Neural cell (in vitro differentiated cells): ENCODE data around the gene CCDC136. TPM values are rescaled to one million over a fixed set of nuclear protein-coding genes. Genes with fewer than 3 reads are reported as not detected.

ENCODE experiments used
- H2AFZ ChIP-seq: fragments of 200-600, 300-800 bp; sonication (generic), shearing (Covaris generic); 2 replicates; pipeline ENCODE4 v1.6.0; 2014; ENCODE audit warnings: low read depth, mild to moderate bottlenecking, antibody characterized with exemption, low read length, moderate library complexity
- H3F3A ChIP-seq: fragments of 200-600 bp; shearing (Covaris generic); 2 replicates; pipeline ENCODE4 v1.6.1; 2016; ENCODE audit warnings: mild to moderate bottlenecking, moderate library complexity, mixed read lengths, antibody characterized with exemption, low read length; ENCODE audit not compliant: insufficient read depth, poor library complexity, severe bottlenecking
- H3K27ac ChIP-seq: fragments of 200-600, 300-800 bp; sonication (generic), shearing (Covaris generic); 2 replicates; pipeline ENCODE4 v1.5.1; 2014; ENCODE audit warnings: mild to moderate bottlenecking, low read length, moderate library complexity
- H3K27me3 ChIP-seq: fragments of 300-800, 200-600 bp; sonication (generic), shearing (Covaris generic); 2 replicates; pipeline ENCODE4 v1.6.0; 2014; ENCODE audit warnings: mild to moderate bottlenecking, low read depth, low read length, moderate library complexity; ENCODE audit not compliant: insufficient read depth
- H3K36me3 ChIP-seq: fragments of 300-800, 200-600 bp; sonication (generic), shearing (Covaris generic); 2 replicates; pipeline ENCODE4 v1.5.1; 2014; ENCODE audit warnings: mild to moderate bottlenecking, antibody characterized with exemption, low read length, moderate library complexity; ENCODE audit not compliant: insufficient read depth
- H3K4me2 ChIP-seq: fragments of 300-800, 200-600 bp; sonication (generic), shearing (Covaris generic); 2 replicates; pipeline ENCODE4 v1.6.0; 2014; ENCODE audit warnings: mild to moderate bottlenecking, low read length
- H3K4me3 ChIP-seq: fragments of 300-800, 200-600 bp; sonication (generic), shearing (Covaris generic); 2 replicates; pipeline ENCODE4 v1.5.1; 2014; ENCODE audit warnings: mild to moderate bottlenecking, low read length, moderate library complexity
- H3K79me2 ChIP-seq: fragments of 200-600 bp; shearing (Covaris generic); replicated peaks from 2 replicates; pipeline ENCODE4 v1.6.0; 2014; ENCODE audit warnings: mild to moderate bottlenecking, low read length, moderate library complexity; ENCODE audit not compliant: insufficient read depth
- H3K9ac ChIP-seq: fragments of 300-800, 200-600 bp; sonication (generic), shearing (Covaris generic); 2 replicates; pipeline ENCODE4 v1.6.1; 2016; ENCODE audit warnings: mild to moderate bottlenecking, low read length, mixed read lengths
- H3K9me2 ChIP-seq: fragments of 200-600 bp; shearing (Covaris generic); 2 replicates; pipeline ENCODE4 v1.6.1; 2016; ENCODE audit warnings: mild to moderate bottlenecking, low read length, mixed read lengths; ENCODE audit not compliant: insufficient read depth
- H3K9me3 ChIP-seq: fragments of 200-600, 300-800 bp; sonication (generic), shearing (Covaris generic); 2 replicates; pipeline ENCODE4 v1.6.1; 2016; ENCODE audit warnings: mild to moderate bottlenecking, mixed run types, low read length, moderate library complexity, mixed read lengths
- H4K20me1 ChIP-seq: fragments of 200-600 bp; shearing (Covaris generic); 2 replicates; pipeline ENCODE4 v1.6.1; 2016; ENCODE audit warnings: mild to moderate bottlenecking, mixed run types; ENCODE audit not compliant: insufficient read depth
- EP300 ChIP-seq: fragments of 450-650 bp; conservative IDR thresholded peaks from 2 replicates; pipeline ENCODE4 v1.6.1; 2014; ENCODE audit warnings: antibody characterized with exemption, mild to moderate bottlenecking, moderate library complexity; ENCODE audit not compliant: poor library complexity, severe bottlenecking
- EZH2 ChIP-seq: fragments of 200-600, 300-800 bp; shearing (Covaris generic), sonication (generic); IDR thresholded peaks from 2 replicates; pipeline ENCODE4 v1.6.1; 2014; ENCODE audit warnings: antibody characterized with exemption, low read length, borderline replicate concordance, mild to moderate bottlenecking; ENCODE audit not compliant: insufficient read depth, poor library complexity, severe bottlenecking
- MXI1 ChIP-seq: fragments of 450-650 bp; conservative IDR thresholded peaks from 2 replicates; pipeline ENCODE4 v1.6.1; 2014; ENCODE audit warnings: antibody characterized with exemption, mild to moderate bottlenecking; ENCODE audit not compliant: poor library complexity, severe bottlenecking
- POLR2AphosphoS5 ChIP-seq: IDR thresholded peaks from 2 replicates; pipeline ENCODE4 v1.6.1; 2012
- RAD21 ChIP-seq: fragments of 450-650 bp; conservative IDR thresholded peaks from 2 replicates; pipeline ENCODE4 v1.6.1; 2014; ENCODE audit warnings: antibody characterized with exemption, mild to moderate bottlenecking, moderate library complexity
- REST ChIP-seq: IDR thresholded peaks from 2 replicates; pipeline ENCODE4 v1.6.1; 2012; ENCODE audit warnings: borderline replicate concordance
- SMC3 ChIP-seq: fragments of 450-650 bp; conservative IDR thresholded peaks from 2 replicates; pipeline ENCODE4 v1.6.1; 2014; ENCODE audit warnings: antibody characterized with exemption, mild to moderate bottlenecking, moderate library complexity; ENCODE audit not compliant: poor library complexity
- TAF1 ChIP-seq: IDR thresholded peaks from 2 replicates; pipeline ENCODE4 v1.6.1; 2012; ENCODE audit warnings: low read depth
- polyA plus RNA-seq: library from polyadenylated mRNA; depleted of rRNA; stranded (reverse); fragments of >200 nt; gene quantifications from 2 replicates; pipeline ENCODE4 v1.2.3, GENCODE V29; 2014
- TF ChIP-seq, protein P1 (sequence below): fragments of 450-650 bp; IDR thresholded peaks from 2 replicates; pipeline ENCODE4 v1.5.1; 2014; ENCODE audit warnings: antibody characterized with exemption, mild to moderate bottlenecking, moderate library complexity; ENCODE audit not compliant: poor library complexity, severe bottlenecking

Gene CCDC136
- polyA plus RNA-seq, 1 donor from 2014 or later = 42.5 TPM

- Histone ChIP-seq H3K9me2 (no peaks in the 10 kb centered on the region), H3K4me2 (no peak overlapping the region), H3K4me3 (no peak overlapping the region), H4K20me1 (no peaks in the 10 kb centered on the region), H3K36me3 (no peaks in the 10 kb centered on the region), H3K9ac (no peak overlapping the region), H2AFZ (no peak overlapping the region), H3K79me2 (no peaks in the 10 kb centered on the region), H3F3A (no peaks in the 10 kb centered on the region), H3K9me3 (no peaks in the 10 kb centered on the region), H3K27me3 (peaks cover 16% of the 10 kb centered on the region), H3K27ac (no peak overlapping the region)
- no peak for TF ChIP-seq EP300
- no peak for TF ChIP-seq MXI1
- no peak for TF ChIP-seq TAF1
- no peak for TF ChIP-seq RAD21
- no peak for TF ChIP-seq EZH2
- no peak for TF ChIP-seq SMC3
- TF ChIP-seq, protein P1, sequence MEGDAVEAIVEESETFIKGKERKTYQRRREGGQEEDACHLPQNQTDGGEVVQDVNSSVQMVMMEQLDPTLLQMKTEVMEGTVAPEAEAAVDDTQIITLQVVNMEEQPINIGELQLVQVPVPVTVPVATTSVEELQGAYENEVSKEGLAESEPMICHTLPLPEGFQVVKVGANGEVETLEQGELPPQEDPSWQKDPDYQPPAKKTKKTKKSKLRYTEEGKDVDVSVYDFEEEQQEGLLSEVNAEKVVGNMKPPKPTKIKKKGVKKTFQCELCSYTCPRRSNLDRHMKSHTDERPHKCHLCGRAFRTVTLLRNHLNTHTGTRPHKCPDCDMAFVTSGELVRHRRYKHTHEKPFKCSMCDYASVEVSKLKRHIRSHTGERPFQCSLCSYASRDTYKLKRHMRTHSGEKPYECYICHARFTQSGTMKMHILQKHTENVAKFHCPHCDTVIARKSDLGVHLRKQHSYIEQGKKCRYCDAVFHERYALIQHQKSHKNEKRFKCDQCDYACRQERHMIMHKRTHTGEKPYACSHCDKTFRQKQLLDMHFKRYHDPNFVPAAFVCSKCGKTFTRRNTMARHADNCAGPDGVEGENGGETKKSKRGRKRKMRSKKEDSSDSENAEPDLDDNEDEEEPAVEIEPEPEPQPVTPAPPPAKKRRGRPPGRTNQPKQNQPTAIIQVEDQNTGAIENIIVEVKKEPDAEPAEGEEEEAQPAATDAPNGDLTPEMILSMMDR = no peak
- no peak for TF ChIP-seq POLR2AphosphoS5
- TF ChIP-seq REST = no peak
Observed at GRCh38 chr7:128835231-128835751, 43.5 kb downstream of the CCDC136 start.

DNA sequence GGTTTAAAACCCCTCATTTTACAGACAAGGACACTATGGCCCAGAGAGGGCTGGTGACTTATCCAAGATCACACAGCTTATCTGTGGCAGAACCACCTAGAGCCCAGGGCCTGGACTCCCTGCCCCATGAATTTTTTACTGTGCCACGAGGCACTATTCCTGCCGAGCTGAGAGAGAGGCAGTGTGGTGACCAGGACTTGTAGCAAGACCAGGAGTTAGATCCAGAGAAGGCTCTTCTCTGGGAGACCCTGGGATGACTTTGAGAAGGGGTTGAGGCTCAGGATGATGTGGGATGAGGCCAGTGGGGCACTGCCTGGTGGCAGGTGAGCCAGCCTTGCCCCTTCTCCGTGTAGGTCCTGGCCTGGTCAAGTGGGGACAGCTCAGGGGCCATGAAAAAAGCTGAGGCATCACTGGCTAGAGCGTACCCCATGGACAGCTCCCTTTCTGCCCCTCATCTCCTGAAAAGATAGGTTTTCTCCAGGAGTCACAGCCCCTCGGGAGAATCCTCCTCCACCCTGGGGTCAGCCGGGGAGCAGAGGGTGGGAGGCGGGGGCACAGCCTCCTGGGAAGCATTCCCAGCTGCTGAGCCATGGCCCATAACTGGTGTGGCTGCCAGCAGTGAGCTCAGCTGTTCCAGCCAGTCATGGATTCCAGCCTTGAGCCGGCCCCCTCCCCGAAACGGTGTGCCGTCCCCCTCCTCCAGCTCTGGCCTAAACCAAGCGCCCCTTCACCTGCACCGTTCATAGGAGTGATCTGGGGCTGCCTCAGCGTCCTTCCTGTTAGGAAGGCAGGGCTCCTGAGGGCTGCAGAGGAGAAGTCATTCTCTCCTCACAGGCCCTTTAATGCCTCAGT is 44.2 kb downstream of the CCDC136 start:
- Histone ChIP-seq H3K27ac (no peak overlapping the region), H2AFZ (no peak overlapping the region), H3K9me2 (no peaks in the 10 kb centered on the region), H3K79me2 (no peaks in the 10 kb centered on the region), H3K27me3 (peaks cover 8% of the 10 kb centered on the region), H4K20me1 (no peaks in the 10 kb centered on the region), H3K36me3 (no peaks in the 10 kb centered on the region), H3K4me2 (no peak overlapping the region), H3K4me3 (no peak overlapping the region), H3F3A (no peaks in the 10 kb centered on the region), H3K9ac (no peak overlapping the region), H3K9me3 (no peaks in the 10 kb centered on the region)
- no peak for TF ChIP-seq POLR2AphosphoS5
- TF ChIP-seq MXI1 = no peak
- no peak for TF ChIP-seq EP300
- TF ChIP-seq, protein P1 = no peak
- TF ChIP-seq REST = no peak
- no peak for TF ChIP-seq SMC3
- TF ChIP-seq EZH2 = no peak
- TF ChIP-seq RAD21 = no peak
- no peak for TF ChIP-seq TAF1
